Measurements from ENCODE around the gene VSIG10.

The VSIG10 gene

DNA sequence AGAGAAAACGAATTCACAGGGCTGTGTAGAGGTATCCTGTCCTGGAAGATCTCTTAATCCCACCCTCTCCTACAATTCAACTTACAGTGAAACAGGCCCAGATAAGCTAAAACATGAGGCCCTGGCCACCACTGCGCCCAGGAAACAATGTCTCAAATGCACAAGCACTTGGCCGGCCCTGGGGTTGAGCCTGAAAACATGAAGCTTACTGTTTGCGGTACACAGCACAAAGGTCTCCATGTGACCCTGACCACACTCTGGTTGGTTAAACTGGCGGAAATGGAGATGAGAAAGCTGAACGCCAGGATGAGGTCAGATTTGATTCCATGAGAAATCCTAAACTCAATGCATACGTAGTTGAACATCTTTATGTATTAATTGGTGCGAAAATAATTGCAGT is 59.2 kb downstream of the VSIG10 start:
- ATAC-seq: no peak

DNA sequence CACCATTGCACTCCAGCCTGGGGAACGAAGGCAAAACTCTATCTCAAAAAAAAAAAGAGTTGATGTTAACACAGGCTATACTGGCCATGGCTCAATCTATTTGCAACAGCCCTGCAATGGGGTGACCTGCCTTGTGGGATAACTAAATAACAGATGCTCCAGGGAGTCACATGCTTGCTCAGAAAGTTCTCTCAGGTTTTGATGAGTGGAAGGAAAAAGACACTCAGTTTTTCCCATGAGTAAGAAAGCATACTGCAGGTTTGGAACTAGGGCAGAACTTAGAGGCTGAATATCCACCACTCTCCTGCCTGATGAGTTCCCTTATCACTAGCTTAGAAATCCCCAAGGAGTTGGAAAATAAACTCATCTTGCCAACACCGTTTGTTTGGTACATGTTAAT is 59.7 kb downstream of the VSIG10 start:
- no peak for TF ChIP-seq ZNF70 (CRISPR knock-in tag; IDR thresholded peaks at IDR 0.05)
- no peak for TF ChIP-seq RARB (CRISPR knock-in tag; IDR thresholded peaks at IDR 0.05)
- TF ChIP-seq TOX (CRISPR knock-in tag; IDR thresholded peaks at IDR 0.05; ENCODE audit: borderline replicate concordance): no peak
- TF ChIP-seq ISL1 (CRISPR knock-in tag; IDR thresholded peaks at IDR 0.05): no peak
- no peak for TF ChIP-seq ZC3H10 (CRISPR knock-in tag; IDR thresholded peaks at IDR 0.05)
- TF ChIP-seq, protein P1, sequence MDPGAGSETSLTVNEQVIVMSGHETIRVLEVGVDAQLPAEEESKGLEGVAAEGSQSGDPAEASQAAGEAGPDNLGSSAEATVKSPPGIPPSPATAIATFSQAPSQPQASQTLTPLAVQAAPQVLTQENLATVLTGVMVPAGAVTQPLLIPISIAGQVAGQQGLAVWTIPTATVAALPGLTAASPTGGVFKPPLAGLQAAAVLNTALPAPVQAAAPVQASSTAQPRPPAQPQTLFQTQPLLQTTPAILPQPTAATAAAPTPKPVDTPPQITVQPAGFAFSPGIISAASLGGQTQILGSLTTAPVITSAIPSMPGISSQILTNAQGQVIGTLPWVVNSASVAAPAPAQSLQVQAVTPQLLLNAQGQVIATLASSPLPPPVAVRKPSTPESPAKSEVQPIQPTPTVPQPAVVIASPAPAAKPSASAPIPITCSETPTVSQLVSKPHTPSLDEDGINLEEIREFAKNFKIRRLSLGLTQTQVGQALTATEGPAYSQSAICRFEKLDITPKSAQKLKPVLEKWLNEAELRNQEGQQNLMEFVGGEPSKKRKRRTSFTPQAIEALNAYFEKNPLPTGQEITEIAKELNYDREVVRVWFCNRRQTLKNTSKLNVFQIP (CRISPR knock-in tag; IDR thresholded peaks at IDR 0.05; ENCODE audit: borderline replicate concordance, low read depth): no peak
- TF ChIP-seq, protein P2, sequence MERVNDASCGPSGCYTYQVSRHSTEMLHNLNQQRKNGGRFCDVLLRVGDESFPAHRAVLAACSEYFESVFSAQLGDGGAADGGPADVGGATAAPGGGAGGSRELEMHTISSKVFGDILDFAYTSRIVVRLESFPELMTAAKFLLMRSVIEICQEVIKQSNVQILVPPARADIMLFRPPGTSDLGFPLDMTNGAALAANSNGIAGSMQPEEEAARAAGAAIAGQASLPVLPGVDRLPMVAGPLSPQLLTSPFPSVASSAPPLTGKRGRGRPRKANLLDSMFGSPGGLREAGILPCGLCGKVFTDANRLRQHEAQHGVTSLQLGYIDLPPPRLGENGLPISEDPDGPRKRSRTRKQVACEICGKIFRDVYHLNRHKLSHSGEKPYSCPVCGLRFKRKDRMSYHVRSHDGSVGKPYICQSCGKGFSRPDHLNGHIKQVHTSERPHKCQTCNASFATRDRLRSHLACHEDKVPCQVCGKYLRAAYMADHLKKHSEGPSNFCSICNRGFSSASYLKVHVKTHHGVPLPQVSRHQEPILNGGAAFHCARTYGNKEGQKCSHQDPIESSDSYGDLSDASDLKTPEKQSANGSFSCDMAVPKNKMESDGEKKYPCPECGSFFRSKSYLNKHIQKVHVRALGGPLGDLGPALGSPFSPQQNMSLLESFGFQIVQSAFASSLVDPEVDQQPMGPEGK (CRISPR knock-in tag; IDR thresholded peaks at IDR 0.05; ENCODE audit: borderline replicate concordance): no peak
- TF ChIP-seq, protein P3, sequence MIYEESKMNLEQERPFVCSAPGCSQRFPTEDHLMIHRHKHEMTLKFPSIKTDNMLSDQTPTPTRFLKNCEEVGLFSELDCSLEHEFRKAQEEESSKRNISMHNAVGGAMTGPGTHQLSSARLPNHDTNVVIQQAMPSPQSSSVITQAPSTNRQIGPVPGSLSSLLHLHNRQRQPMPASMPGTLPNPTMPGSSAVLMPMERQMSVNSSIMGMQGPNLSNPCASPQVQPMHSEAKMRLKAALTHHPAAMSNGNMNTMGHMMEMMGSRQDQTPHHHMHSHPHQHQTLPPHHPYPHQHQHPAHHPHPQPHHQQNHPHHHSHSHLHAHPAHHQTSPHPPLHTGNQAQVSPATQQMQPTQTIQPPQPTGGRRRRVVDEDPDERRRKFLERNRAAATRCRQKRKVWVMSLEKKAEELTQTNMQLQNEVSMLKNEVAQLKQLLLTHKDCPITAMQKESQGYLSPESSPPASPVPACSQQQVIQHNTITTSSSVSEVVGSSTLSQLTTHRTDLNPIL (CRISPR knock-in tag; IDR thresholded peaks at IDR 0.05; ENCODE audit: low read depth): no peak
- ATAC-seq: no peak

More for the DNA sequence above, 59.2 kb downstream of the VSIG10 start:
- TF ChIP-seq, protein P4, sequence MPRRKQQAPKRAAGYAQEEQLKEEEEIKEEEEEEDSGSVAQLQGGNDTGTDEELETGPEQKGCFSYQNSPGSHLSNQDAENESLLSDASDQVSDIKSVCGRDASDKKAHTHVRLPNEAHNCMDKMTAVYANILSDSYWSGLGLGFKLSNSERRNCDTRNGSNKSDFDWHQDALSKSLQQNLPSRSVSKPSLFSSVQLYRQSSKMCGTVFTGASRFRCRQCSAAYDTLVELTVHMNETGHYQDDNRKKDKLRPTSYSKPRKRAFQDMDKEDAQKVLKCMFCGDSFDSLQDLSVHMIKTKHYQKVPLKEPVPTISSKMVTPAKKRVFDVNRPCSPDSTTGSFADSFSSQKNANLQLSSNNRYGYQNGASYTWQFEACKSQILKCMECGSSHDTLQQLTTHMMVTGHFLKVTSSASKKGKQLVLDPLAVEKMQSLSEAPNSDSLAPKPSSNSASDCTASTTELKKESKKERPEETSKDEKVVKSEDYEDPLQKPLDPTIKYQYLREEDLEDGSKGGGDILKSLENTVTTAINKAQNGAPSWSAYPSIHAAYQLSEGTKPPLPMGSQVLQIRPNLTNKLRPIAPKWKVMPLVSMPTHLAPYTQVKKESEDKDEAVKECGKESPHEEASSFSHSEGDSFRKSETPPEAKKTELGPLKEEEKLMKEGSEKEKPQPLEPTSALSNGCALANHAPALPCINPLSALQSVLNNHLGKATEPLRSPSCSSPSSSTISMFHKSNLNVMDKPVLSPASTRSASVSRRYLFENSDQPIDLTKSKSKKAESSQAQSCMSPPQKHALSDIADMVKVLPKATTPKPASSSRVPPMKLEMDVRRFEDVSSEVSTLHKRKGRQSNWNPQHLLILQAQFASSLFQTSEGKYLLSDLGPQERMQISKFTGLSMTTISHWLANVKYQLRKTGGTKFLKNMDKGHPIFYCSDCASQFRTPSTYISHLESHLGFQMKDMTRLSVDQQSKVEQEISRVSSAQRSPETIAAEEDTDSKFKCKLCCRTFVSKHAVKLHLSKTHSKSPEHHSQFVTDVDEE (CRISPR knock-in tag; IDR thresholded peaks at IDR 0.05): no peak
- TF ChIP-seq ZNF8 (CRISPR knock-in tag; IDR thresholded peaks at IDR 0.05) (no peak), ARNTL (CRISPR knock-in tag; IDR thresholded peaks at IDR 0.05; ENCODE audit: borderline replicate concordance, low read depth) (no peak)
- TF ChIP-seq, protein P5, sequence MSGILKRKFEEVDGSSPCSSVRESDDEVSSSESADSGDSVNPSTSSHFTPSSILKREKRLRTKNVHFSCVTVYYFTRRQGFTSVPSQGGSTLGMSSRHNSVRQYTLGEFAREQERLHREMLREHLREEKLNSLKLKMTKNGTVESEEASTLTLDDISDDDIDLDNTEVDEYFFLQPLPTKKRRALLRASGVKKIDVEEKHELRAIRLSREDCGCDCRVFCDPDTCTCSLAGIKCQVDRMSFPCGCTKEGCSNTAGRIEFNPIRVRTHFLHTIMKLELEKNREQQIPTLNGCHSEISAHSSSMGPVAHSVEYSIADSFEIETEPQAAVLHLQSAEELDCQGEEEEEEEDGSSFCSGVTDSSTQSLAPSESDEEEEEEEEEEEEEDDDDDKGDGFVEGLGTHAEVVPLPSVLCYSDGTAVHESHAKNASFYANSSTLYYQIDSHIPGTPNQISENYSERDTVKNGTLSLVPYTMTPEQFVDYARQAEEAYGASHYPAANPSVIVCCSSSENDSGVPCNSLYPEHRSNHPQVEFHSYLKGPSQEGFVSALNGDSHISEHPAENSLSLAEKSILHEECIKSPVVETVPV (CRISPR knock-in tag; IDR thresholded peaks at IDR 0.05): no peak

DNA sequence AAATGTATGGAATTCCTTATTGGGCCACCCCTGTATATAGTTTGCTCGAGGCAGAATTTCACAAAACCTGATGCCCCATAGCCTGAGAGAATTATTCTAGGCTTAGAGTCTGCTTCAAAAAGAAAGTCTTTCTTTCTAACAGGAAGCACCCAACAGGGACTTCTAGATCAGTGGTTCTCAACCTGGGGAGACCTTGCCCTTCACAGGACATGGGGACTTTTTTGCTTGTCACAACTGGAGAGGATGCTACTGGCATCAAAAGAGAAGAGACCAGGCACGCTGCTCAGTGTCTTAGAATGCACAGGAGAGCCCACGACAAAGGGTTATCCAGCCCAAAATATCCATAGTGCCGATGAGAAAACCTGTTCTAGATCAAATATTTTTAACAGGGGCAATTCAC is 61.7 kb downstream of the VSIG10 start:
- TF ChIP-seq SNAI2 (CRISPR knock-in tag; IDR thresholded peaks at IDR 0.05): no peak
- TF ChIP-seq ARNTL (CRISPR knock-in tag; IDR thresholded peaks at IDR 0.05; ENCODE audit: borderline replicate concordance, low read depth): no peak
- TF ChIP-seq ZNF565 (CRISPR knock-in tag; conservative IDR thresholded peaks at IDR 0.05; ENCODE audit: low read depth): no peak
- no peak for TF ChIP-seq TOX (CRISPR knock-in tag; IDR thresholded peaks at IDR 0.05; ENCODE audit: borderline replicate concordance)
- TF ChIP-seq ZFP3 (CRISPR knock-in tag; IDR thresholded peaks at IDR 0.05): no peak
- TF ChIP-seq, protein P2 (CRISPR knock-in tag; IDR thresholded peaks at IDR 0.05; ENCODE audit: borderline replicate concordance): no peak
- no peak for TF ChIP-seq ZC3H10 (CRISPR knock-in tag; IDR thresholded peaks at IDR 0.05)
- TF ChIP-seq, protein P3 (CRISPR knock-in tag; IDR thresholded peaks at IDR 0.05; ENCODE audit: low read depth): no peak
- TF ChIP-seq, protein P5 (CRISPR knock-in tag; IDR thresholded peaks at IDR 0.05): no peak
- no peak for TF ChIP-seq ZFP30 (CRISPR knock-in tag; IDR thresholded peaks at IDR 0.05)
- ATAC-seq: no peak
